ENCODE data around the gene CCDC182.

CCDC182 gene

GRCh38 chr17:57757735-57758134 is 12.6 kb upstream of the CCDC182 start:
- peak; percentile 37 for DNase-seq (ENCODE audit: low read depth, low spot score)

- DNase-seq (ENCODE audit: low read depth, low spot score) = peak; percentile 80
These were observed 11.9 kb upstream of the CCDC182 start for GRCh38 chr17:57756951-57757350.

- peak; percentile 33 for DNase-seq (ENCODE audit: low read depth, low spot score)
These were observed 10.5 kb upstream of the CCDC182 start for GRCh38 chr17:57755480-57756070.

- DNase-seq (ENCODE audit: low read depth, low spot score) = peak; percentile 79
These were observed 7.2 kb upstream of the CCDC182 start for GRCh38 chr17:57752031-57752905.

- no peak for DNase-seq (ENCODE audit: low read depth, low spot score)
These were observed 6.4 kb upstream of the CCDC182 start for GRCh38 chr17:57751348-57751971.

- DNase-seq (ENCODE audit: low read depth, low spot score) = peak; percentile 30
These were observed 5.8 kb upstream of the CCDC182 start for GRCh38 chr17:57750895-57751294.

GRCh38 chr17:57750109-57750871 is 5.2 kb upstream of the CCDC182 start:
- DNase-seq (ENCODE audit: low read depth, low spot score) = no peak

GRCh38 chr17:57749701-57750100 is 4.6 kb upstream of the CCDC182 start:
- DNase-seq (ENCODE audit: low read depth, low spot score) = no peak

- DNase-seq (ENCODE audit: low read depth, low spot score) = peak; percentile 52
These were observed 2.3 kb upstream of the CCDC182 start for GRCh38 chr17:57747221-57748017.

- DNase-seq (ENCODE audit: low read depth, low spot score) = no peak
These were observed 1.1 kb upstream of the CCDC182 start for GRCh38 chr17:57746221-57746620.

GRCh38 chr17:57744195-57745170 is 616 bp downstream of the CCDC182 start:
- no peak for DNase-seq (ENCODE audit: low read depth, low spot score)

GRCh38 chr17:57740235-57740528 is 4.9 kb downstream of the CCDC182 start:
- no peak for DNase-seq (ENCODE audit: low read depth, low spot score)

GRCh38 chr17:57739402-57740234 is 5.5 kb downstream of the CCDC182 start:
- peak; percentile 70 for DNase-seq (ENCODE audit: low read depth, low spot score)

- no peak for DNase-seq (ENCODE audit: low read depth, low spot score)
These were observed 7.6 kb downstream of the CCDC182 start for GRCh38 chr17:57737450-57737849.

GRCh38 chr17:57735707-57736106 is 9.4 kb downstream of the CCDC182 start:
- peak; percentile 31 for DNase-seq (ENCODE audit: low read depth, low spot score)

GRCh38 chr17:57735230-57735629 is 9.9 kb downstream of the CCDC182 start:
- DNase-seq (ENCODE audit: low read depth, low spot score) = no peak

GRCh38 chr17:57733085-57733484 is 12.0 kb downstream of the CCDC182 start:
- DNase-seq (ENCODE audit: low read depth, low spot score) = no peak

GRCh38 chr17:57732062-57732461 is 13.0 kb downstream of the CCDC182 start:
- no peak for DNase-seq (ENCODE audit: low read depth, low spot score)

GRCh38 chr17:57730026-57730701 is 14.9 kb downstream of the CCDC182 start:
- DNase-seq (ENCODE audit: low read depth, low spot score) = no peak
